Retina (tissue), 1 donor: ENCODE data around the gene NOS1.
A peak's percentile ranks its signal among the peaks of the same experiment; 100 is the strongest.
"Not testable (repeated sequence)": the region's sequence is repeated elsewhere in the genome, so short reads cannot be mapped to it uniquely, and the experiment has no call there.

Experiments
- DNase-seq: peaks from one replicate; pipeline ENCODE4 v3.0.0-alpha.2; 2016

The NOS1 gene

GRCh38 chr12:117202033-117202432 is 159.4 kb downstream of the NOS1 start:
- no peak for DNase-seq

DNA sequence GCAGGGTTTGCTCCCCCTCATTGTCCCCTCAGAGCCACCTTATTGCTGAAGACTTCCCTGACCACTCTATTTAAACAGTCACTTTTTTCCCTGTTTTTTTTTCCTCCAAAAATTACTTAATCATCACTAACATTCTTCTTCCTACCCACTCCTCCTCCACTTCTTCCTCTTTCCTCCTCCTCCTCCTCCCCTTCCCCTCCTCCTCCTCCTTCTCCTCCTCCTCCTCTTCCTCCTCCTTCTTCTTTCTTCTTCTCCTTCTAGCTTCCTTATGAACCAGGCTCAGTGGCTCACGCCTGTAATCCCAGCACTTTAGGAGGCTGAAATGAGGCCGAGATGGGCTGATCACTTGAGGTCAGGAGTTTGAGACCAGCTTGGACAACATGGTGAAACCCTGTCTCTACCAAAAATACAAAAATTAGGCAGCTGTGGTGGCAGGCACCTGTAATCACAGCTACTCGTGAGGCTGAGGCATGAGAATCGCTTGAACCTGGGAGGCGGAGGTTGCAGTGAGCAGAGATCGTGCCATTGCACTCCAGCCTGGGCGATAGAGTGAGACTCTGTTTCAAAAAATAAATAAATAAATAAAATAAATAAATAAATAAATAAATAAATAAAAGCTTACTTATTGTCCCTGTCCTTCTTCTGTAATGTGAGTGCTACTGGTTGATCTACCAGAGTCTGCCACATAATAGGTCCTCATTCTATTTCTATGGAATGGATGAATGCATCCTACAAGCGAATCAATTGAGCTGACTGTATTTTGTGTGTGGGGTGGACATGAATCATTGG is 161.3 kb downstream of the NOS1 start:
- not testable (repeated sequence) for DNase-seq

DNA sequence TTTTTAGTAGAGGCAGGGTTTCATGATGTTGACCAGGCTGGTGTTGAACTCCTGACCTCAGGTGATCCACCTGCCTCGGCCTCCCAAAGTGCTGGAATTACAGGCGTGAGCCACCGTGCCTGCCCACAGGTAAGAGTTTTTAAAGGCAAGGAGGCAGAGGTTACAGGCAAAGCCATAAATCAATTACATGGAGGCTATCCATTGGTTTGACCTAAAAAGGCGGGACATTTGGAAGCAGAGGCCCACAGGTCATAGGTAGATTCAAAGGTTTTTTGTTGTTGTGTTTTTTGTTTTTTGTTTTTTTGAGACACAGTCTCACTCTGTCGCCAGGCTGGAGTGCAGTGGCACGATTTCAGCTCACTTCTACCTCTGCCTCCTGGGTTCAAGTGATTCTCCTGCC is 165.1 kb downstream of the NOS1 start:
- not testable (repeated sequence) for DNase-seq

DNA sequence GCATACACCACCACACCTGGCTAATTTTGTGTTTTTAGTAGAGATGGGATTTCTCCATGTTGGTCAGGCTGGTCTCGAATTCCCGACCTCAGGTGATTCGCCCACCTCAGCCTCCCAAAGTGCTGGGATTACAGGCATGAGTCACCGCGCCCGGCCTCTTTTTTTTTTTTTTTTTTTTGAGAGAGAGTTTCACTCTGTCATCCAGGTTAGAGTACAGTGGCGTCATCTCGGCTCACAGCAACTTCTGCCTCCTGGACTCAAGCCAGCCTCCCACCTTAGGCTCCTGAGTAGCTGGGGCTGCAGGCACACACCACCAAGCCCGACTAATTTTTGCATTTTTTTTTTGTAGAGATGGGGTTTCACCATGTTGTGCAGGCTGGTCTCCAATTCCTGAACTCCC is 166.4 kb downstream of the NOS1 start:
- not testable (repeated sequence) for DNase-seq

GRCh38 chr12:117193903-117194302 is 167.5 kb downstream of the NOS1 start:
- DNase-seq = no peak

DNA sequence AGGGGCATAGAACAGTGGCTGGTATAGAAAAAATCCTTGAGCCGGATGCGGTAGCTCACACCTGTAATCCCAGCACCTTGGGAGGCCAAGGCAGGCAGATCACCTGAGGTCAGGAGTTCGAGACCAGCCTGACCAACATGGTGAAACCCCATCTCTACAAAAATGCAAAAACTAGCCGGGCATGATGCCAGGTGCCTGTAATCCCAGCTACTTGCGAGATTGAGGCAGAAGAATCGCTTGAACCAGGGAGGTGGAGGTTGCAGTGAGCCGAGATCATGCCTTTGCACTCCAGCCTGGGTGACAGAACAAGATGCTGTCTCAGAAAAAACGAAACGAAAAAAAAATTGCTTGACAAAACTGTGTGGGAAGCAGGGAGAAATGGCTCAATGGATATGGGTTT is 168.8 kb downstream of the NOS1 start:
- not testable (repeated sequence) for DNase-seq

DNA sequence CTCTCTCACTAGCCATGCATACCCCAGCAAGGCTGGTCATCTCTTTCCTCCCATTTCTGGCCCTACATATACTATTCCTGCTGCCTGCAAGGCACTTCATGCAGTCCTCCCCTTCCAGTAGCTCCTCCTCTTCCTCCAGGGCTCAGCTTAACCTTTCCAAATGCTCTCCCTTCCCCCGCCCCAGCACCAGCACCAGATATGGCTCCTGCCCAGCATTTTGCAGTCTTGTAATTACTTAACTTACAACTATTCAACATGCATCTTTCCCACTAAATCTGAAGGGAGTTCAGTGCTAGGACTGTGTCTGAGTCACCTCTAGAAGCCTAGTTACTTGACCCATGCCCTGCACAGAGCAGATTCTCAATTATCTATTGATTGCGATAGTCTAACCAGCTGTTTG is 169.4 kb downstream of the NOS1 start:
- DNase-seq = peak; percentile 8

- peak; percentile 96 for DNase-seq
Measured at GRCh38 chr12:117190210-117190781, 171.1 kb downstream of the NOS1 start, which contains the start of gene FBXO21. Gene FBXO21, minus strand, starts transcription at chr12:117190470. Its CDS starts 14 bp downstream, at chr12:117190456.

- DNase-seq = peak; percentile 87
Measured at GRCh38 chr12:117189725-117190209, 171.7 kb downstream of the NOS1 start.

- DNase-seq = no peak
Measured at GRCh38 chr12:117188961-117189724, 172.3 kb downstream of the NOS1 start.

DNA sequence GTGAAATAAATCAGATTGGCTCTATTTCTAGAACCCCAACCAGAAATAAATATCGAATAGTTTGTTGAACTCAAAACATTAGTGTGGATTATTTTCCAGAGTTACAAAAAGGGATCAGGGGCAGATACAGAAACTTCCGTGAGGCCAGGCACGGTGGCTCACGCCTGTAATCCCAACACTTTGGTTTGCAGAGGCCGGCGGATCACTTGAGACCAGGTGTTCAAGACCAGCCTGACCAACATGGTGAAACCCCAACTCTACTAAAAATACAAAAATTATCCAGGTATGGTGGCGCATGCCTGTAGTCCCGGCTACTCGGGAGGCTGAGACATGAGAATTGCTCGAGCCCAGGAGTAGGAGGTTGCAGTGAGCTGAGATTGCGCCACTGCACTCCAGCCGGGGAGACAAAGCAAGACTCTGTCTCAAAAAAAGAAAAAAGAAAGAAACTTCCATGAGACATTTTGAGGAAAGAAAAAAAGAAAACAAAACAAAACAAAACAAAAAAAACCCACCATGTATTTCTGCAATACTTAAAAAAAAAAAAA is 173.2 kb downstream of the NOS1 start:
- no peak for DNase-seq

- DNase-seq = no peak
Measured at GRCh38 chr12:117187421-117187820, 174.0 kb downstream of the NOS1 start.

- no peak for DNase-seq
Measured at GRCh38 chr12:117182866-117183265, 178.6 kb downstream of the NOS1 start.

DNA sequence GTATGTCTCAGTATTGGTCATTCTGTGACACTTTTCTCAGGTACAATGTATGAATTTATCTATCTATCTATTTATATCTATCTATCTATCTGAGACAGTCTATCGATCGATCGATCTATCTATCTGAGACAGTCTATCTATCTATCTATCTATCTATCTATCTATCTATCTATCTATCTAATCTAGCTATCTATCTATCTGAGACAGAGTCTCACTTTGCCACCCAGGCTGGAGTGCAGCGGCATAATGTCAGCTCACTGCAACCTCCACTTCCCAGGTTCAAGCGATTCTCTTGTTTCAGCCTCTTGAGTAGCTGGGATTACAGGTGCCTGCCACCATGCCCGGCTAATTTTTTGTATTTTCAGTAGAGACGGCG is 180.0 kb downstream of the NOS1 start:
- DNase-seq = not testable (repeated sequence)

DNA sequence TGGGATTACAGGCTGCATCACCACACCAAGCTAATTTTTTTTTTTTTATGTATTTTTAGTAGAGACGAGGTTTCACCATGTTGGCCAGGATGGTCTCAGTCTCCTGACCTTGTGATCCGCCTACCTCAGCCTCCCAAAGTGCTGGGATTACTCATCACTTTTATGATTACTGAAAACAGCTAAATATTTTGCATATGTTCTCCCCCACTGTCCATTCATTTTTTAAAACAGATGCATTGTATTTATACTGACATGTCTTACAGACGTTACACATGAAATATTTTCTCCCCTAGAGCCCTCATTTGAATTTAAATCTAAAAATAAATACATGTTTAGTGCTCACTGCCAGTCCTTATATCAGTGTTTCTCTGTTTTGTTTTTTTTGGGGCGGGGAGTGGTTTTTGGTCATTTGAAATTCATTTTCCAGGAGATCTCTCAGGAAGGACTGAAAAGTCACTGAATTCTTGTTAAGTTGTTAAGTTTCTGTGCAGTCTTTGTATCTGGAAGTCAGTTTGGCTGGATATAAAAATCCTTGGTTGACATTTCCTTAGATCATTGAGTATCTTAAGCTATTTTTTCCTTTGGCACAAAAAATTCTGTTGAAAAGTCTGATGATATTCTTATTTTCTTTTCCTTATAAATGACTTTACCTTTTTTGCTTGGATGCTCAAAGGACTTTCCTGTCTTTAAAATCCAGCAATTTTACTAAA is 180.5 kb downstream of the NOS1 start:
- DNase-seq = no peak

GRCh38 chr12:117178745-117179144 is 182.7 kb downstream of the NOS1 start:
- no peak for DNase-seq

DNA sequence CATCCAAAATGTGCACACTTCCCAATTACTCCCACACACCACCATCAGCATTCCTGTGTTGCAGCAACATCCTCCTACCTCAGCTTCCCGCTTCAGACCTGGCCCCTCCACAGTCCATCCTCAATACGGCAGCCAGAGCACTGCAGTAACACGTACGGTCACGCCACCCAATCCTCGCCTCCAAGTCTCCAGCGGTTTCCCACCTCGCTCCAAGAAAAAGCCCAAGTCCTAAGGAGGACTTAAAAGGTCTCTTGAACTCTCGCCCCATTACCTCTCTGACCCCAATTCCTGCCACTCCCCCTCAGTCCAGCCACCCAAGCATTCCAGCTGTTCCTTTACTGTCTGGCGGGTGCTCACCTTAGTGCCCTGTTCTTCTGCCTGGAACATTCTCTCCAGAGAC is 183.1 kb downstream of the NOS1 start:
- no peak for DNase-seq

- no peak for DNase-seq
Measured at GRCh38 chr12:117172168-117172567, 189.3 kb downstream of the NOS1 start.

DNA sequence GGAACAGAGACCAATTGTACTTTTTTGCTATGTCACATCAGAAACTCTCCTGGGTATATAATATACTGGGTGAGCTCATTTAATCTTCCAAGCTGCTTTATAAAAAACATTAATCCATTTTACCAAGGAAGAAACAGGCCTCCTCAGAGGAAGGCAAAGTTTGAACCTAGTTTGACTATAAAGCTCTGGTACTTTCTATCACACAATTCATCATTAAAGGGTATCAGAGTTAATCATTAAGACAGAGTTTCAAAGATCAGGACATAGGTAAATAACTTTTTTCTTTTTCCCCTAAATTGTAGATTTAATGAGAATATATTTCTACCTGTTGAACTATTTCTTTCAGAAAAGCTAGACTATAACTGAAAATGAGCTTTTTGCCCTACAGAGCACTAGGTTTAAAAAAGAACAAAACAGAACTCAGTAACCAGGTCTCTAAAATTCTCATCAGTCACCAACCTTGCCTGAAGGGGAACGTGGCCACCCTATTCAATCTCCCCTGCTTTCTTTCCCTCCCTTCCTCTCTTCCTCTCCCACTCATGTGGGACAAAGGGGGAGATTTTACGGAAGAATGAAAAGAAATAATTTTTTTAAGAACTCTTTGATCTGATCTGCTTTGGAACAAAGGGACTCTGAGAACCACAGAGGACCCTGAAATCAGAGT is 189.8 kb downstream of the NOS1 start:
- DNase-seq = no peak

GRCh38 chr12:117169548-117169947 is 191.9 kb downstream of the NOS1 start:
- no peak for DNase-seq

DNA sequence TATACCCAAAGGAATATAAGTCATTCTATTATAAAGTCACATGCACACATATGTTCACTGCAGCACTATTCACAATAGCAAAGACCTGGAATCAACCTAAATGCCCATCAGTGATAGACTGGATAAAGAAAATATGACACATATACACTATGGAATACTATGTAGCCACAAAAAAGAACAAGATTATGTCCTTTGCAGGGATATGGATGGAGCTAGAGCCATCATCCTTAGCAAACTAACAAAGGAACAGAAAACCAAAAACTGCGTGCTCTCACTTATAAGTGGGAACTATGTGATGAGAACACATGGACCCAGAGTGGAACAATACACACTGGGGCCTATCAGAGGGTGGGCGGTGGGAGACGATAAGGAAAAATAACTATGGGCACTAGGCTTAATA is 192.4 kb downstream of the NOS1 start:
- DNase-seq = no peak

DNA sequence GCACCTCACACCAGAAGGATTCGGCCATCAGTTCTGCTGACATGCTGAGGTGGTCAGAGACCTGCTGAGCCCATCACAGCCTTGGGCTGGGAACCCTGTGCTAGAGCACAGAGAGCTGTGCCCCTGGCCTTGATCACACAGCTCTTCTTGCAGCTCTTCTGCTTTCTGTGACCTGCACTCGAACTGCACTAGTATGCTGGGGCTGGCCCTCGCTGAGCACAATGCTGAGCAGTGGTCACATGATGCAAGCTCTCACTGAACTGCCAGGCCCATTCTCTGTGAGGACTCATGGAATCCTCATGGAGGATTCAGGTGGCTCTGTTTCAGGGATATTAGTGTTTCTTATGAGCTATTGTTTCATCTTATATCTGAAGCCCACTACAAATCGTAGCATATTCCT is 193.7 kb downstream of the NOS1 start:
- DNase-seq = no peak
